GM21515 (cell line): Measurements from ENCODE around the gene ITIH4.
"Not testable (repeated sequence)": the region's sequence is repeated elsewhere in the genome, so short reads cannot be mapped to it uniquely, and the experiment has no call there.

Experiments used
- ATAC-seq: cut with Tn5 transposase; IDR thresholded peaks from one replicate; pipeline ENCODE4 v1.9.1; 2021; ENCODE audit not compliant: unreplicated experiment

ITIH4 gene

GRCh38 chr3:52787246-52787645, 43.2 kb downstream of the ITIH4 start:
- no peak for ATAC-seq

GRCh38 chr3:52786330-52787215, 43.9 kb downstream of the ITIH4 start:
- no peak for ATAC-seq

GRCh38 chr3:52784931-52785590, 45.4 kb downstream of the ITIH4 start:
- no peak for ATAC-seq

- ATAC-seq: no peak
Observed at GRCh38 chr3:52784021-52784621, 46.4 kb downstream of the ITIH4 start.

GRCh38 chr3:52783211-52783555, 47.3 kb downstream of the ITIH4 start:
- ATAC-seq: no peak

GRCh38 chr3:52782412-52783210, 47.9 kb downstream of the ITIH4 start:
- no peak for ATAC-seq

- no peak for ATAC-seq
Observed at GRCh38 chr3:52781741-52782140, 48.7 kb downstream of the ITIH4 start.

- ATAC-seq: no peak
Observed at GRCh38 chr3:52779837-52780585, 50.5 kb downstream of the ITIH4 start.

GRCh38 chr3:52779011-52779836, 51.2 kb downstream of the ITIH4 start:
- ATAC-seq: peak; percentile 52

GRCh38 chr3:52777959-52778805, 52.3 kb downstream of the ITIH4 start:
- no peak for ATAC-seq

GRCh38 chr3:52777127-52777958, 53.1 kb downstream of the ITIH4 start, which contains the start of gene ITIH1:
ITIH1 (plus strand) TSS chr3:52777599; CDS start chr3:52777616, 17 bp downstream.
- no peak for ATAC-seq

- ATAC-seq: not testable (repeated sequence)
Observed at GRCh38 chr3:52776486-52776885, 54.0 kb downstream of the ITIH4 start.

- ATAC-seq: no peak
Observed at GRCh38 chr3:52775877-52776276, 54.6 kb downstream of the ITIH4 start.

GRCh38 chr3:52774901-52775864, 55.3 kb downstream of the ITIH4 start:
- no peak for ATAC-seq

GRCh38 chr3:52774066-52774713, 56.3 kb downstream of the ITIH4 start:
- ATAC-seq: no peak
